Activated CD4-positive, alpha-beta T cell treated with anti-CD3 and anti-CD28 coated beads for 36 hours (primary cell): ENCODE data around the gene RIMBP2. TPM values are rescaled to one million over a fixed set of nuclear protein-coding genes. Genes with fewer than 3 reads are reported as not detected.

ENCODE experiments used
- ATAC-seq: fragments of 200-7000 bp; cut with Tn5 transposase; one replicate; pipeline ENCODE4 v1.10.0; 2021; ENCODE audit warnings: mild to moderate bottlenecking, moderate library complexity
- CTCF ChIA-PET: fragments of 350-600 bp; sonication (Branson Sonifier 250); formaldehyde crosslinking; loops from one replicate; lab custom pipeline; 2021; ENCODE audit warnings: antibody characterized with exemption; lab: Charles Lee
- POLR2A ChIA-PET: fragments of 350-600 bp; sonication (Branson Sonifier 250); formaldehyde crosslinking; loops from one replicate; lab custom pipeline; 2021; ENCODE audit warnings: antibody characterized with exemption, inconsistent platforms; lab: Charles Lee
- DNase-seq: peaks from one replicate; pipeline ENCODE4 v3.0.0-alpha.2; 2020
- H3K27ac Mint-ChIP-seq: one replicate; pipeline ENCODE4 v1.8.0; 2021; ENCODE audit warnings: mixed read lengths
- H3K27me3 Mint-ChIP-seq: one replicate; pipeline ENCODE4 v1.8.0; 2021; ENCODE audit warnings: mixed read lengths
- H3K36me3 Mint-ChIP-seq: one replicate; pipeline ENCODE4 v1.8.0; 2021; ENCODE audit warnings: low read depth, mixed read lengths
- H3K4me1 Mint-ChIP-seq: one replicate; pipeline ENCODE4 v1.8.0; 2021; ENCODE audit warnings: mixed read lengths
- H3K4me3 Mint-ChIP-seq: one replicate; pipeline ENCODE4 v1.8.0; 2021; ENCODE audit warnings: mild to moderate bottlenecking, moderate library complexity, mixed read lengths
- H3K9me3 Mint-ChIP-seq: one replicate; pipeline ENCODE4 v1.8.0; 2021; ENCODE audit warnings: low read depth, mixed read lengths
- intact Hi-C, 2 experiments: fragments of 100-400 bp; cut with DNase I in 1 of 2; cut with micrococcal nuclease in 1 of 2; formaldehyde crosslinking; loops; one replicate each; pipeline versions ENCODE4 v1.14.2 to v1.15.1; 2022 to 2024; cut with DNase I, micrococcal nuclease
- total RNA-seq, 2 experiments: library from RNA; stranded (reverse); gene quantifications; one replicate each; pipeline ENCODE4 v1.2.3, GENCODE V29; 2021

Gene RIMBP2
- total RNA-seq, 2 experiments from 2014 or later, result not detected

- ChIA-PET CTCF (no interaction called here), POLR2A (no interaction called here)
- DNase-seq (no peak), ATAC-seq (no peak)
- Mint-ChIP-seq H3K4me3 (no peak overlapping the region), H3K4me1 (no peaks in the 10 kb centered on the region), H3K36me3 (no peaks in the 10 kb centered on the region), H3K27me3 (peaks cover 10% of the 10 kb centered on the region), H3K27ac (no peak overlapping the region), H3K9me3 (no peaks in the 10 kb centered on the region)
- intact Hi-C loops, result no loop called here
Observed at GRCh38 chr12:130366159-130366558, 349.9 kb downstream of the RIMBP2 start.

GRCh38 chr12:130364578-130364977 is 351.5 kb downstream of the RIMBP2 start:
- peaks cover 15% of the 10 kb centered on the region for H3K27me3 Mint-ChIP-seq
- no peaks in the 10 kb centered on the region for H3K4me1 Mint-ChIP-seq
- no peak overlapping the region for H3K27ac Mint-ChIP-seq
- POLR2A ChIA-PET, result no interaction called here
- intact Hi-C loops, result no loop called here
- no peaks in the 10 kb centered on the region for H3K9me3 Mint-ChIP-seq
- no peaks in the 10 kb centered on the region for H3K36me3 Mint-ChIP-seq
- no peak for DNase-seq
- CTCF ChIA-PET, result no interaction called here
- no peak for ATAC-seq
- H3K4me3 Mint-ChIP-seq, result no peak overlapping the region

DNA sequence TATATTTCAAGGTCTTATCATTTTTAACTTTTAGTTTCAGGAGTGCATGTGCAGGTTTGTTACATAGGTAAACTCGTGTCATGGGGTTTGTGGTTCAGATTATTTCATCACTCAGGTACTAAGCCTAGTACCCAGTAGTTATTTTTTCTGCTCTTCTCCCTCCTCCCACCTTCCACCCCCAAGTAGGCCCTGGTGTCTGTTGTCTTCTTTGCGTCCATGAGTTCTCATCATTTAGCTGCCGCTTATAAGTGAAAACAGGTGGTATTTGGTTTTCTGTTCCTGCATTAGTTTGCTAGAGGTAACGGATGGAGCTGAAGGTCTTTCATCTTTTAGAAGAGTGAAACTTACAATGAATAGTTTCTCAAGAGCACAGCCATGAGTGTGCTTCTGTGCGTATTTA is 354.0 kb downstream of the RIMBP2 start:
- Mint-ChIP-seq H3K27ac (no peak overlapping the region), H3K27me3 (peaks cover 17% of the 10 kb centered on the region), H3K4me1 (no peaks in the 10 kb centered on the region), H3K4me3 (no peak overlapping the region), H3K36me3 (no peaks in the 10 kb centered on the region), H3K9me3 (no peaks in the 10 kb centered on the region)
- intact Hi-C loops, result no loop called here
- ChIA-PET POLR2A (no interaction called here), CTCF (interaction anchor here (0.7 kb wide), 1 partner anchor 26 kb away, joined by 5 read pairs; no protein-coding TSS in a partner anchor)
- ATAC-seq (no peak), DNase-seq (no peak)

DNA sequence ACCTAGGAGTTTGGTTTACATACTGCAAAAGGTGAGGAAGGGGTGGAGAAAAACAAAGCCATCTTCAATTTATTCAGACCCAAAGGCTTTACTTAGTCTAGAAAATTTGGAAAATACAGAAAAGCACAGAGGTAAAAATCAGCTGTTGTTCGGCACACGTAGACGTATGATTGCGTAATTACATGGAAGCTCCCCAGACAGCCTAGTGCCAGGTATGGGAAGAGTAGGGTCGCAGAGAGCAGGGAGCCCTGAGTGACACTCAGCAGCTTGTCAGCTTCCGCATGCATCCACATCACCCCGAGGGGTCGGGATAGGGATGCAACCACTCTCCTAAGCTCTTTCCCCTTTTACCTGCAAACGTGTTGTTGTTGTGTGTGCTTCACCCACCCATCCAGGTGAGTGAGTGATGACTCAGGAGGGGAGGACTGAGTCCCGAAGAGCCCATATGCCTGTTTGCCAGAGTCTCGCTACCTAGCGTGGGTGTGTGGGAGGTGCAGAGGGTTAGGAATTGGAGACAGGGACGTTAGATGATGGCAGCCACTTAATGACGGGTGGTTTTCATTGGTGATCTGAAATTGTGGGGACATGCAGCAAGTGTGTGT is 358.3 kb downstream of the RIMBP2 start:
- ChIA-PET POLR2A (no interaction called here), CTCF (no interaction called here)
- DNase-seq, result no peak
- Mint-ChIP-seq H3K4me3 (no peak overlapping the region), H3K4me1 (peaks cover 2% of the 10 kb centered on the region), H3K36me3 (no peaks in the 10 kb centered on the region), H3K9me3 (peaks cover 2% of the 10 kb centered on the region), H3K27me3 (peaks cover 17% of the 10 kb centered on the region), H3K27ac (no peak overlapping the region)
- ATAC-seq, result no peak
- intact Hi-C loops, result no loop called here

GRCh38 chr12:130357241-130357640 is 358.9 kb downstream of the RIMBP2 start:
- ATAC-seq (no peak), DNase-seq (no peak)
- Mint-ChIP-seq H3K27me3 (peaks cover 17% of the 10 kb centered on the region), H3K4me3 (no peak overlapping the region), H3K9me3 (peaks cover 2% of the 10 kb centered on the region), H3K36me3 (no peaks in the 10 kb centered on the region), H3K27ac (no peak overlapping the region), H3K4me1 (peaks cover 2% of the 10 kb centered on the region)
- ChIA-PET POLR2A (no interaction called here), CTCF (no interaction called here)
- intact Hi-C loops, result no loop called here

DNA sequence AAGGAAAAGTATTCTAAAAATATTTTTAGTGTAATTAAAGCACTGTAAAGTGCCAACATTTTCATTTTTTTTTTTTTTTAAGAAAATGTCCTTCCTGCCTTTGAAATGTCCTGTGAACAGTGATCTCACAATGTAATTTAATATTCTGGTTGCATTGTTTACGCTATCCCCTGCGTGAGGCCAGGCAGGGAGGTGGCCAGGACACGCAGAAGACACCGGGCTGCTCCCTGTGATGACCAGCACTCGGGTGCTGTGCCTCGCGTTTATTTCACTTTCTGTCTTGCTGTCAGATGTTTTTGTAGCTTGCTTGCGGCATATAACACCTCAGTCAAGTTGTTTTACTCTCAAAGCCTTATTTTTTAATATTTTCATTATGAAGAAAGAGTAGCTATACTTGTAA is 359.9 kb downstream of the RIMBP2 start:
- intact Hi-C loops, result no loop called here
- DNase-seq (no peak), ATAC-seq (no peak)
- H3K4me3 Mint-ChIP-seq, result no peak overlapping the region
- CTCF ChIA-PET, result no interaction called here
- H3K27me3 Mint-ChIP-seq, result peaks cover 17% of the 10 kb centered on the region
- POLR2A ChIA-PET, result no interaction called here
- H3K4me1 Mint-ChIP-seq, result peaks cover 2% of the 10 kb centered on the region
- H3K36me3 Mint-ChIP-seq, result no peaks in the 10 kb centered on the region
- H3K9me3 Mint-ChIP-seq, result peaks cover 2% of the 10 kb centered on the region
- H3K27ac Mint-ChIP-seq, result no peak overlapping the region

GRCh38 chr12:130354407-130354806 is 361.7 kb downstream of the RIMBP2 start:
- no peak overlapping the region for H3K4me3 Mint-ChIP-seq
- peaks cover 19% of the 10 kb centered on the region for H3K27me3 Mint-ChIP-seq
- H3K36me3 Mint-ChIP-seq, result no peaks in the 10 kb centered on the region
- peaks cover 2% of the 10 kb centered on the region for H3K4me1 Mint-ChIP-seq
- no peak overlapping the region for H3K27ac Mint-ChIP-seq
- intact Hi-C loops, result no loop called here
- H3K9me3 Mint-ChIP-seq, result peaks cover 2% of the 10 kb centered on the region
- ChIA-PET CTCF (no interaction called here), POLR2A (no interaction called here)
- ATAC-seq, result no peak
- DNase-seq, result no peak

GRCh38 chr12:130353081-130353480 is 363.0 kb downstream of the RIMBP2 start:
- Mint-ChIP-seq H3K27me3 (peaks cover 13% of the 10 kb centered on the region), H3K36me3 (no peaks in the 10 kb centered on the region), H3K4me3 (no peak overlapping the region), H3K4me1 (peaks cover 2% of the 10 kb centered on the region), H3K9me3 (peaks cover 2% of the 10 kb centered on the region), H3K27ac (no peak overlapping the region)
- ChIA-PET POLR2A (no interaction called here), CTCF (no interaction called here)
- intact Hi-C loops, result no loop called here
- ATAC-seq, result no peak
- DNase-seq, result no peak

- peaks cover 8% of the 10 kb centered on the region for H3K27me3 Mint-ChIP-seq
- no peak for ATAC-seq
- peaks cover 2% of the 10 kb centered on the region for H3K9me3 Mint-ChIP-seq
- ChIA-PET CTCF (no interaction called here), POLR2A (no interaction called here)
- intact Hi-C loops, result no loop called here
- no peak overlapping the region for H3K4me3 Mint-ChIP-seq
- peaks cover 2% of the 10 kb centered on the region for H3K4me1 Mint-ChIP-seq
- H3K27ac Mint-ChIP-seq, result no peak overlapping the region
- DNase-seq, result no peak
- no peaks in the 10 kb centered on the region for H3K36me3 Mint-ChIP-seq
Observed at GRCh38 chr12:130351326-130351725, 364.8 kb downstream of the RIMBP2 start.

DNA sequence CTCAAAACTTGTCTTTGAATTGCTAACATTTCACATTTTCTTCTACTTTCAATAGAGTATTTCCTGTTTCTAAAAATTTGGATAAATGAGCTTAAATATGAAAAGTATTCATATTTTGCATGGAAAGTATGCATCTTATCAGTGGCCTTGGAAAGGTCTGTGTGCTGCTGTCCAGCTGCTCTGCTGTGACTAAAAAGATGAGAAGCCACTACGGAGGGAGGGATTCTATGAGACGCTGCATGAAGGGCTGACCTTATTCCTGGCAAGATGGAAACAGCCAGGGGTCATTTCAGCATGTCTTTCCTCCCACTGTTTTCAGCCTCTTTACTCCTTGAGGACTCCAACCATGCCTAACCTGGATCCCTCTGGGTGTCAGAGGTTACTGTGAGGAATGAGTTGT is 365.4 kb downstream of the RIMBP2 start:
- Mint-ChIP-seq H3K4me1 (peaks cover 2% of the 10 kb centered on the region), H3K36me3 (no peaks in the 10 kb centered on the region), H3K4me3 (no peak overlapping the region), H3K27me3 (peaks cover 8% of the 10 kb centered on the region), H3K9me3 (peaks cover 2% of the 10 kb centered on the region), H3K27ac (no peak overlapping the region)
- ATAC-seq, result no peak
- intact Hi-C loops, result no loop called here
- ChIA-PET POLR2A (no interaction called here), CTCF (no interaction called here)
- no peak for DNase-seq

GRCh38 chr12:130347588-130347987 is 368.5 kb downstream of the RIMBP2 start:
- no peak overlapping the region for H3K27ac Mint-ChIP-seq
- CTCF ChIA-PET, result no interaction called here
- H3K9me3 Mint-ChIP-seq, result no peaks in the 10 kb centered on the region
- DNase-seq (no peak), ATAC-seq (no peak)
- POLR2A ChIA-PET, result no interaction called here
- H3K36me3 Mint-ChIP-seq, result no peaks in the 10 kb centered on the region
- no peaks in the 10 kb centered on the region for H3K4me1 Mint-ChIP-seq
- no peak overlapping the region for H3K4me3 Mint-ChIP-seq
- peaks cover 8% of the 10 kb centered on the region for H3K27me3 Mint-ChIP-seq
- intact Hi-C loops, result no loop called here
